SK-N-SH treated with all-trans-retinoic acid at 6 μM for 48 hours (cell line): Measurements from ENCODE around the gene TSSK6.

Source experiments
- ATAC-seq: fragments of 200-7000 bp; cut with Tn5 transposase; 3 replicates; pipeline ENCODE4 v1.9.1; 2020; ENCODE audit warnings: mild to moderate bottlenecking, moderate library complexity
- ARNTL ChIP-seq: fragments of 450-650 bp; formaldehyde crosslinking; IDR thresholded peaks from 2 replicates; pipeline ENCODE4 v1.5.0; 2020; ENCODE audit warnings: low read depth, mild to moderate bottlenecking, moderate library complexity, borderline replicate concordance
- BACH2 ChIP-seq: fragments of 250-450 bp; sonication (Bioruptor Pico); IDR thresholded peaks from 2 replicates; pipeline ENCODE4 v1.9.0; 2021; ENCODE audit warnings: mild to moderate bottlenecking, borderline replicate concordance
- CSDC2 ChIP-seq: fragments of 250-450 bp; sonication (Bioruptor Pico); IDR thresholded peaks from 2 replicates; pipeline ENCODE4 v1.5.0; 2020; ENCODE audit warnings: mild to moderate bottlenecking, moderate library complexity
- ESRRG ChIP-seq: fragments of 250-450 bp; sonication (Bioruptor Pico); IDR thresholded peaks from 2 replicates; pipeline ENCODE4 v1.6.1; 2021; ENCODE audit warnings: mild to moderate bottlenecking
- GLIS3 ChIP-seq: fragments of 250-450 bp; sonication (Bioruptor Pico); IDR thresholded peaks from 2 replicates; pipeline ENCODE4 v1.5.0; 2020; ENCODE audit warnings: mild to moderate bottlenecking, moderate library complexity
- ISL1 ChIP-seq: fragments of 250-450 bp; sonication (Bioruptor Pico); IDR thresholded peaks from 2 replicates; pipeline ENCODE4 v2.1.2; 2022; ENCODE audit warnings: mild to moderate bottlenecking, moderate library complexity
- OSR1 ChIP-seq: fragments of 250-450 bp; sonication (Bioruptor Pico); IDR thresholded peaks from 2 replicates; pipeline ENCODE4 v1.8.0; 2022; ENCODE audit warnings: moderate library complexity, mild to moderate bottlenecking, inconsistent platforms
- PPARA ChIP-seq: fragments of 250-450 bp; sonication (Bioruptor Pico); IDR thresholded peaks from 2 replicates; pipeline ENCODE4 v1.5.0; 2020; ENCODE audit warnings: mild to moderate bottlenecking, borderline replicate concordance
- RARB ChIP-seq: fragments of 250-450 bp; sonication (Bioruptor Pico); IDR thresholded peaks from 2 replicates; pipeline ENCODE4 v1.8.0; 2021; ENCODE audit warnings: mild to moderate bottlenecking, moderate library complexity
- TCF4 ChIP-seq: fragments of 250-450 bp; sonication (Bioruptor Pico); IDR thresholded peaks from 2 replicates; pipeline ENCODE4 v1.8.0; 2021; ENCODE audit warnings: mild to moderate bottlenecking, moderate library complexity, borderline replicate concordance
- ZC3H10 ChIP-seq: fragments of 250-450 bp; sonication (Bioruptor Pico); IDR thresholded peaks from 2 replicates; pipeline ENCODE4 v1.5.1; 2021; ENCODE audit warnings: mild to moderate bottlenecking, moderate library complexity
- ZFP3 ChIP-seq: fragments of 250-450 bp; sonication (Bioruptor Pico); IDR thresholded peaks from 2 replicates; pipeline ENCODE4 v1.5.0; 2020; ENCODE audit warnings: mild to moderate bottlenecking, moderate library complexity
- ZNF565 ChIP-seq: fragments of 450-650 bp; formaldehyde crosslinking; conservative IDR thresholded peaks from 2 replicates; pipeline ENCODE4 v1.5.0; 2020; ENCODE audit warnings: low read depth, mild to moderate bottlenecking, moderate library complexity
- ZNF70 ChIP-seq: fragments of 450-650 bp; formaldehyde crosslinking; IDR thresholded peaks from 2 replicates; pipeline ENCODE4 v1.5.0; 2020; ENCODE audit warnings: mild to moderate bottlenecking, moderate library complexity
- ZNF8 ChIP-seq: fragments of 450-650 bp; formaldehyde crosslinking; IDR thresholded peaks from 2 replicates; pipeline ENCODE4 v1.5.0; 2020; ENCODE audit warnings: mild to moderate bottlenecking, moderate library complexity
- TF ChIP-seq, protein P1 (sequence below): fragments of 250-450 bp; sonication (Bioruptor Pico); IDR thresholded peaks from 2 replicates; pipeline ENCODE4 v1.8.0; 2020; ENCODE audit warnings: mild to moderate bottlenecking, moderate library complexity, borderline replicate concordance
- TF ChIP-seq, protein P2 (sequence below): fragments of 250-450 bp; sonication (Bioruptor Pico); IDR thresholded peaks from 2 replicates; pipeline ENCODE4 v1.8.0; 2021; ENCODE audit warnings: low read depth, mild to moderate bottlenecking, moderate library complexity, borderline replicate concordance
- TF ChIP-seq, protein P3 (sequence below): fragments of 250-450 bp; sonication (Bioruptor Pico); IDR thresholded peaks from 2 replicates; pipeline ENCODE4 v1.5.0; 2020; ENCODE audit warnings: mild to moderate bottlenecking, moderate library complexity

TSSK6 gene

DNA sequence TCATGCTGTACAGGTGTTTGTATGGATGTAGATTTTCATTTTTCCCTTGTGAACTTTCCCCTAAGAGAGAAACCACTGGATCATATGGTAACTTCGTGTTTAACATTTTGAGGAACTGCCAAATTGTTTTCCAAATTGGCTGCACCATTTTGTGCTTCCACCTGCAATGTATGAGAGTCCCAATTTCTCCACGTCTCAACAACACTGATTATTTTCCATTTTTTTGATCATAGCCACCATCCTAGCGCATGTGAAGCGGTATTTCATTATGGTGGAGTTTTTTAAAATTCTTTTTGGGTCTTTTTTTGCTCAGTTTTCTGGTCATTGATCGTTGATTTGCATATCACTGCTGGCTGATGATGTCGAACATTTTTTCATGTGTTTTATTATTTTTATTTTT, 5.6 kb upstream of the TSSK6 start:
- TF ChIP-seq ZNF8: no peak
- no peak for TF ChIP-seq TCF4 (CRISPR knock-in tag)
- no peak for ATAC-seq

DNA sequence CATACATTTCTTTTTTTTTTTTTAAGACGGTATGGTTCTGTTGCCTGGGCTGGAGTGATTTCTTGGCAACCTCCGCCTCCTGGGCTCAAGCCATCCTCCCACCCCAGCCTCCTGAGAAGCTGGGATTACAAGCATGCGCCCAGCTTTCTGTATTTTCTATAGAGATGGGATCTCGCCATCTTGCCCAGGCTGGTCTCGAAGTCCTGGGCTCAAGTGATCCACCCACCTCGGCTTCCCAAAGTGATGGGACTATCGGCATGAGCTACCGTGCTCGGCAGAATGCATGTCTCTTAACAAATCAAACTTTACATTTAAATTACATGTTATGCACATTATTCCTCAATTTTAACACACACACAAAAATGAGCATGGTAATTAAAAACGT, 1.9 kb upstream of the TSSK6 start:
- no peak for ATAC-seq
- no peak for TF ChIP-seq CSDC2 (CRISPR knock-in tag)
- no peak for TF ChIP-seq ZNF8
- TF ChIP-seq, protein P1, sequence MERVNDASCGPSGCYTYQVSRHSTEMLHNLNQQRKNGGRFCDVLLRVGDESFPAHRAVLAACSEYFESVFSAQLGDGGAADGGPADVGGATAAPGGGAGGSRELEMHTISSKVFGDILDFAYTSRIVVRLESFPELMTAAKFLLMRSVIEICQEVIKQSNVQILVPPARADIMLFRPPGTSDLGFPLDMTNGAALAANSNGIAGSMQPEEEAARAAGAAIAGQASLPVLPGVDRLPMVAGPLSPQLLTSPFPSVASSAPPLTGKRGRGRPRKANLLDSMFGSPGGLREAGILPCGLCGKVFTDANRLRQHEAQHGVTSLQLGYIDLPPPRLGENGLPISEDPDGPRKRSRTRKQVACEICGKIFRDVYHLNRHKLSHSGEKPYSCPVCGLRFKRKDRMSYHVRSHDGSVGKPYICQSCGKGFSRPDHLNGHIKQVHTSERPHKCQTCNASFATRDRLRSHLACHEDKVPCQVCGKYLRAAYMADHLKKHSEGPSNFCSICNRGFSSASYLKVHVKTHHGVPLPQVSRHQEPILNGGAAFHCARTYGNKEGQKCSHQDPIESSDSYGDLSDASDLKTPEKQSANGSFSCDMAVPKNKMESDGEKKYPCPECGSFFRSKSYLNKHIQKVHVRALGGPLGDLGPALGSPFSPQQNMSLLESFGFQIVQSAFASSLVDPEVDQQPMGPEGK (CRISPR knock-in tag): no peak
- TF ChIP-seq ISL1 (CRISPR knock-in tag): no peak
- no peak for TF ChIP-seq RARB (CRISPR knock-in tag)
- TF ChIP-seq, protein P2, sequence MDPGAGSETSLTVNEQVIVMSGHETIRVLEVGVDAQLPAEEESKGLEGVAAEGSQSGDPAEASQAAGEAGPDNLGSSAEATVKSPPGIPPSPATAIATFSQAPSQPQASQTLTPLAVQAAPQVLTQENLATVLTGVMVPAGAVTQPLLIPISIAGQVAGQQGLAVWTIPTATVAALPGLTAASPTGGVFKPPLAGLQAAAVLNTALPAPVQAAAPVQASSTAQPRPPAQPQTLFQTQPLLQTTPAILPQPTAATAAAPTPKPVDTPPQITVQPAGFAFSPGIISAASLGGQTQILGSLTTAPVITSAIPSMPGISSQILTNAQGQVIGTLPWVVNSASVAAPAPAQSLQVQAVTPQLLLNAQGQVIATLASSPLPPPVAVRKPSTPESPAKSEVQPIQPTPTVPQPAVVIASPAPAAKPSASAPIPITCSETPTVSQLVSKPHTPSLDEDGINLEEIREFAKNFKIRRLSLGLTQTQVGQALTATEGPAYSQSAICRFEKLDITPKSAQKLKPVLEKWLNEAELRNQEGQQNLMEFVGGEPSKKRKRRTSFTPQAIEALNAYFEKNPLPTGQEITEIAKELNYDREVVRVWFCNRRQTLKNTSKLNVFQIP (CRISPR knock-in tag): no peak
- no peak for TF ChIP-seq OSR1 (CRISPR knock-in tag)
- no peak for TF ChIP-seq ZNF70 (CRISPR knock-in tag)
- TF ChIP-seq ARNTL (CRISPR knock-in tag): no peak
- no peak for TF ChIP-seq ZNF565 (CRISPR knock-in tag)
- no peak for TF ChIP-seq GLIS3 (CRISPR knock-in tag)
- TF ChIP-seq ZC3H10: no peak
- TF ChIP-seq PPARA (CRISPR knock-in tag): no peak

DNA sequence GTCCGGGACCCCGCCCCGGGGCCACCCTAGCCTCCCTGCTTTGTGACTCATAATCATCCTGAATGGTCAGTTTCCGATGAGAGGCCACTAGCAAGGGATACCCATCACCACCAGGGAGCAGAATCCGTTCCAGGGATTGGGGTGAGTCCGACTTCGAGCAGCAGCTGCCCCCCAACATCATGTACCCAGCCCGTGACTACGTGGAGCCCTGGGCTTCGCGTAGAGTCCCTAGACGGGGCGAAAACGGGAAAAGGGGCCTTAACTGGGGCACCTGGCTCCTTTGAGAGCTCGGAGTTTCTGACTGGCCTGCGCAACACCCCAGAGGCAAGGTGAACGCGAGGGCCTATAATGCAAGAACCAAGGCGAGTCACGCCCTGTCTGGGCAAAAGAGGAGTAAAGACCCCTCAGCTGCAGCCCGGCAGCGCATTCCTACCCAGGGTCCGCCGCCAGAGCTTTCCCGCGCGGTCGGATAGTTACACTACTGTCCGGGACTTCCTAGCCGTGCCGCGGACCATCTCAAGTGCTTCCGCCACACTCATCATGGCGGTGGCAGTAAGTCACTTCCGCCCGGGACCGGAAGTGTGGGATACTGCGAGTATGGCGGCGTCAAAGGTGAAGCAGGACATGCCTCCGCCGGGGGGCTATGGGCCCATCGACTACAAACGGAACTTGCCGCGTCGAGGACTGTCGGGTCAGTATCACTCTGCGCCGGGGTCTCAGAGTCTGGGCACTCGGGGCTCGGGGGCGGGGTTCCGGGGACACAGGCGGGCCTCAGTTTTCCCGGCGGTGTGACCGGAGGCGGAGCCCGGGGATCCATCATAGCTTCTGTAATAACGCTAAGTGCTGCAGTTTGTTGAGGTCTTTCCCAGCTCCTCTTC, 533 bp upstream of the TSSK6 start, which contains the start of gene NDUFA13:
NDUFA13 (plus strand) TSS at position 584 of the 878 bp plus-strand sequence; CDS start at position 598, 14 bp downstream.
- peak; percentile 94 for ATAC-seq

DNA sequence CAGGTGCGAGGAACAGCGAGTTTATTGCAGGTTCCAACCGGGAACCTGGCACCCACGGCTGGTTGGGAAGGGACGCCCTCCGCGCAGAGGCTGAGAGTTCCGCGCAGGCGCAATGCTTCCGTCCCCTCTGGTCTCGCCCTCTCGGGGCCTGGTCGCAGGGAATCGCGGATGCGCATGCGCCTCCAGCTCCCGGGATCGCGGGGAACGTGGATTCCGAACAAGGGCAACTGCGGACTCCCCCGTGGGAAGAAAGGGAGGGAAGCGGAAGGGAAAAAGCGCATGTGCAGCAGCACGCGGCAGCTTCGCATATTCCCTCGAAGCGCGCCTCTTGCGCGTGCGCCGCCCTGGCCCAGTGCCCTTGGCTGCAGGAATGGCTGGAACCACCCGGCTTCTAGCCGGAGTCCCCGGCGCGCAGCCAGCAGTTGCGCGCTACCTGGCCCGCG, 1.1 kb downstream of the TSSK6 start:
- no peak for ATAC-seq

More for the DNA sequence above, 533 bp upstream of the TSSK6 start, which contains the start of gene NDUFA13:
- TF ChIP-seq ESRRG (CRISPR knock-in tag): no peak
- TF ChIP-seq, protein P3, sequence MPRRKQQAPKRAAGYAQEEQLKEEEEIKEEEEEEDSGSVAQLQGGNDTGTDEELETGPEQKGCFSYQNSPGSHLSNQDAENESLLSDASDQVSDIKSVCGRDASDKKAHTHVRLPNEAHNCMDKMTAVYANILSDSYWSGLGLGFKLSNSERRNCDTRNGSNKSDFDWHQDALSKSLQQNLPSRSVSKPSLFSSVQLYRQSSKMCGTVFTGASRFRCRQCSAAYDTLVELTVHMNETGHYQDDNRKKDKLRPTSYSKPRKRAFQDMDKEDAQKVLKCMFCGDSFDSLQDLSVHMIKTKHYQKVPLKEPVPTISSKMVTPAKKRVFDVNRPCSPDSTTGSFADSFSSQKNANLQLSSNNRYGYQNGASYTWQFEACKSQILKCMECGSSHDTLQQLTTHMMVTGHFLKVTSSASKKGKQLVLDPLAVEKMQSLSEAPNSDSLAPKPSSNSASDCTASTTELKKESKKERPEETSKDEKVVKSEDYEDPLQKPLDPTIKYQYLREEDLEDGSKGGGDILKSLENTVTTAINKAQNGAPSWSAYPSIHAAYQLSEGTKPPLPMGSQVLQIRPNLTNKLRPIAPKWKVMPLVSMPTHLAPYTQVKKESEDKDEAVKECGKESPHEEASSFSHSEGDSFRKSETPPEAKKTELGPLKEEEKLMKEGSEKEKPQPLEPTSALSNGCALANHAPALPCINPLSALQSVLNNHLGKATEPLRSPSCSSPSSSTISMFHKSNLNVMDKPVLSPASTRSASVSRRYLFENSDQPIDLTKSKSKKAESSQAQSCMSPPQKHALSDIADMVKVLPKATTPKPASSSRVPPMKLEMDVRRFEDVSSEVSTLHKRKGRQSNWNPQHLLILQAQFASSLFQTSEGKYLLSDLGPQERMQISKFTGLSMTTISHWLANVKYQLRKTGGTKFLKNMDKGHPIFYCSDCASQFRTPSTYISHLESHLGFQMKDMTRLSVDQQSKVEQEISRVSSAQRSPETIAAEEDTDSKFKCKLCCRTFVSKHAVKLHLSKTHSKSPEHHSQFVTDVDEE: no peak
- TF ChIP-seq GLIS3 (CRISPR knock-in tag): no peak
- TF ChIP-seq, protein P1 (CRISPR knock-in tag): no peak
- TF ChIP-seq ZFP3: 0 out of 2 replicates have a peak, but pooled peaks have one; percentile 10
- TF ChIP-seq ZC3H10: no peak
- TF ChIP-seq, all 23 proteins: peak for 1

More for the DNA sequence above, 1.1 kb downstream of the TSSK6 start:
- TF ChIP-seq, protein P1 (CRISPR knock-in tag): no peak
- no peak for TF ChIP-seq RARB (CRISPR knock-in tag)
- TF ChIP-seq ISL1 (CRISPR knock-in tag): no peak
- TF ChIP-seq BACH2 (CRISPR knock-in tag): no peak
- TF ChIP-seq, all 23 proteins: peak for 0
